Vagina (tissue), 2 donors: ENCODE measurements around the gene CYP4A22. TPM values are rescaled to one million over a fixed set of nuclear protein-coding genes. Genes with fewer than 3 reads are reported as not detected.

Experiments
- DNase-seq, 2 donors: peaks; one replicate each; pipeline ENCODE4 v3.0.0-alpha.2; 2017; ENCODE audit errors: extremely low spot score in 2 of 2
- H3K27ac ChIP-seq: fragments of 200-600 bp; sonication (generic); one replicate; pipeline ENCODE4 v1.5.1; 2019
- H3K27me3 ChIP-seq: fragments of 200-600 bp; sonication (generic); one replicate; pipeline ENCODE4 v1.5.1; 2019
- H3K36me3 ChIP-seq, 2 donors: fragments of 200-600 bp; sonication (generic); one replicate each; pipeline ENCODE4 v1.5.1; 2017 to 2019
- H3K4me1 ChIP-seq: fragments of 200-600 bp; sonication (generic); one replicate; pipeline ENCODE4 v1.5.1; 2019
- H3K4me3 ChIP-seq, 2 donors: fragments of 200-600 bp; sonication (generic); 1 replicate in 1 of 2; 2 replicates in 1 of 2; pipeline ENCODE4 v1.5.1; 2016 to 2019
- H3K9me3 ChIP-seq: fragments of 200-600 bp; sonication (generic); one replicate; pipeline ENCODE4 v1.5.1; 2019
- CTCF ChIP-seq, 3 experiments: fragments of 450-650 bp in 2 of 3; fragments of 200-600 bp in 1 of 3; sonication (generic) in 1 of 3; IDR thresholded peaks; one replicate each; pipeline ENCODE4 v1.5.1; 2017 to 2019; ENCODE audit warnings: antibody characterized with exemption in 3 of 3, mild to moderate bottlenecking in 2 of 3, moderate library complexity in 2 of 3
- POLR2A ChIP-seq, 2 donors: fragments of 450-650 bp; IDR thresholded peaks; one replicate each; pipeline ENCODE4 v1.6.1; 2017; ENCODE audit warnings: antibody characterized with exemption in 2 of 2, mild to moderate bottlenecking in 2 of 2, moderate library complexity in 2 of 2
- POLR2AphosphoS5 ChIP-seq, 2 donors: sonication (generic); formaldehyde crosslinking; IDR thresholded peaks; one replicate each; pipeline ENCODE4 v1.9.0; 2017; ENCODE audit warnings: antibody characterized with exemption in 2 of 2, mild to moderate bottlenecking in 2 of 2, low read depth in 1 of 2; ENCODE audit not compliant: insufficient read depth in 1 of 2
- intact Hi-C: fragments of 100-400 bp; cut with DNase I; formaldehyde crosslinking; loops from one replicate; pipeline ENCODE4 v1.15.1; 2023
- total RNA-seq: library from RNA; depleted of rRNA; stranded (reverse); fragments of >200 nt; gene quantifications from one replicate; pipeline ENCODE4 v1.2.3, GENCODE V29; 2016

Gene CYP4A22
- total RNA-seq, 1 donor from 2014 or later, result not detected

GRCh38 chr1:47160716-47161115 is 23.5 kb downstream of the CYP4A22 start:
- no peaks in the 10 kb centered on the region for H3K9me3 ChIP-seq
- H3K36me3 ChIP-seq, result no peaks in the 10 kb centered on the region
- no peak for TF ChIP-seq CTCF (IDR thresholded peaks at IDR 0.05)
- no peak for TF ChIP-seq POLR2AphosphoS5 (IDR thresholded peaks at IDR 0.05; ENCODE audit: insufficient read depth in 1 of 2, low read depth in 1 of 2)
- no peak for TF ChIP-seq POLR2A (IDR thresholded peaks at IDR 0.05)
- no peak overlapping the region for H3K4me3 ChIP-seq
- no peaks in the 10 kb centered on the region for H3K27me3 ChIP-seq
- intact Hi-C loops, result no loop called here
- no peaks in the 10 kb centered on the region for H3K4me1 ChIP-seq
- peak in 1 of 2 donors; percentile 27 for DNase-seq
- H3K27ac ChIP-seq, result no peak overlapping the region

GRCh38 chr1:47161298-47162040 is 24.2 kb downstream of the CYP4A22 start:
- Histone ChIP-seq H3K4me3 (no peak overlapping the region), H3K36me3 (no peaks in the 10 kb centered on the region), H3K4me1 (no peaks in the 10 kb centered on the region), H3K27me3 (no peaks in the 10 kb centered on the region), H3K27ac (no peak overlapping the region), H3K9me3 (no peaks in the 10 kb centered on the region)
- peak in 1 of 2 donors; percentile 25 for DNase-seq
- intact Hi-C loops, result no loop called here
- no peak for TF ChIP-seq CTCF (IDR thresholded peaks at IDR 0.05)
- TF ChIP-seq POLR2A (IDR thresholded peaks at IDR 0.05), result no peak
- no peak for TF ChIP-seq POLR2AphosphoS5 (IDR thresholded peaks at IDR 0.05; ENCODE audit: insufficient read depth in 1 of 2, low read depth in 1 of 2)

- Histone ChIP-seq H3K36me3 (no peaks in the 10 kb centered on the region), H3K4me3 (no peak overlapping the region), H3K27me3 (no peaks in the 10 kb centered on the region), H3K9me3 (no peaks in the 10 kb centered on the region), H3K4me1 (no peaks in the 10 kb centered on the region), H3K27ac (no peak overlapping the region)
- DNase-seq, result no peak
- intact Hi-C loops, result no loop called here
- TF ChIP-seq POLR2AphosphoS5 (IDR thresholded peaks at IDR 0.05; ENCODE audit: insufficient read depth in 1 of 2, low read depth in 1 of 2), result no peak
- TF ChIP-seq CTCF (IDR thresholded peaks at IDR 0.05), result no peak
- no peak for TF ChIP-seq POLR2A (IDR thresholded peaks at IDR 0.05)
These were observed 27.3 kb downstream of the CYP4A22 start for GRCh38 chr1:47164552-47164951.

- H3K4me3 ChIP-seq, result no peak overlapping the region
- no peaks in the 10 kb centered on the region for H3K4me1 ChIP-seq
- intact Hi-C loops, result no loop called here
- TF ChIP-seq CTCF (IDR thresholded peaks at IDR 0.05) (no peak), POLR2A (IDR thresholded peaks at IDR 0.05) (no peak), POLR2AphosphoS5 (IDR thresholded peaks at IDR 0.05; ENCODE audit: insufficient read depth in 1 of 2, low read depth in 1 of 2) (no peak)
- no peaks in the 10 kb centered on the region for H3K27me3 ChIP-seq
- no peak overlapping the region for H3K27ac ChIP-seq
- no peaks in the 10 kb centered on the region for H3K36me3 ChIP-seq
- no peak for DNase-seq
- no peaks in the 10 kb centered on the region for H3K9me3 ChIP-seq
These were observed 35.5 kb downstream of the CYP4A22 start for GRCh38 chr1:47172782-47173181.

GRCh38 chr1:47174656-47175020 is 37.4 kb downstream of the CYP4A22 start:
- Histone ChIP-seq H3K4me1 (peaks cover 4% of the 10 kb centered on the region), H3K4me3 (no peak overlapping the region), H3K9me3 (no peaks in the 10 kb centered on the region), H3K27me3 (no peaks in the 10 kb centered on the region), H3K27ac (no peak overlapping the region), H3K36me3 (no peaks in the 10 kb centered on the region)
- intact Hi-C loops, result no loop called here
- no peak for TF ChIP-seq POLR2A (IDR thresholded peaks at IDR 0.05)
- no peak for TF ChIP-seq CTCF (IDR thresholded peaks at IDR 0.05)
- TF ChIP-seq POLR2AphosphoS5 (IDR thresholded peaks at IDR 0.05; ENCODE audit: insufficient read depth in 1 of 2, low read depth in 1 of 2), result no peak
- DNase-seq, result no peak
